Lower leg skin (tissue), 4 donors: ENCODE results near the gene ISM1. TPM values are rescaled to one million over a fixed set of nuclear protein-coding genes. Genes with fewer than 3 reads are reported as not detected.

Source experiments
- DNase-seq, 2 donors: peaks; one replicate each; pipeline ENCODE4 v3.0.0-alpha.2; 2019; ENCODE audit warnings: low spot score in 2 of 2
- H3K4me3 ChIP-seq: fragments of 200-600 bp; sonication (generic); 2 replicates; pipeline ENCODE4 v1.5.1; 2017; ENCODE audit warnings: mild to moderate bottlenecking, low read depth; ENCODE audit not compliant: poor library complexity, severe bottlenecking
- POLR2A ChIP-seq, 2 donors: fragments of 450-650 bp; IDR thresholded peaks; one replicate each; pipeline ENCODE4 v1.6.1; 2016 to 2017; ENCODE audit warnings: antibody characterized with exemption in 2 of 2, mild to moderate bottlenecking in 1 of 2, moderate library complexity in 1 of 2
- WGBS, 2 donors: methylation state at CpG; one replicate each; pipeline ENCODE4 v1.1.5; 2018; 5-methylcytosine and 5-hydroxymethylcytosine counted together
- intact Hi-C: fragments of 100-400 bp; cut with DNase I; formaldehyde crosslinking; loops from one replicate; pipeline ENCODE4 v1.15.0; 2023; ENCODE audit warnings: low total_unique reads
- total RNA-seq, 4 donors: library from RNA; depleted of rRNA; stranded (reverse); fragments of >200 nt; gene quantifications; one replicate each; pipeline ENCODE4 v1.1.0, GENCODE V29; 2016
- TF ChIP-seq, protein P1 (sequence below), 3 donors: fragments of 450-650 bp; IDR thresholded peaks; one replicate each; pipeline ENCODE4 v1.5.1; 2016; ENCODE audit warnings: antibody characterized with exemption in 3 of 3, mild to moderate bottlenecking in 3 of 3, moderate library complexity in 2 of 3

Gene ISM1
- total RNA-seq, 4 donors from 2014 or later: 12.4 to 27.6 (median 24.1) TPM

DNA sequence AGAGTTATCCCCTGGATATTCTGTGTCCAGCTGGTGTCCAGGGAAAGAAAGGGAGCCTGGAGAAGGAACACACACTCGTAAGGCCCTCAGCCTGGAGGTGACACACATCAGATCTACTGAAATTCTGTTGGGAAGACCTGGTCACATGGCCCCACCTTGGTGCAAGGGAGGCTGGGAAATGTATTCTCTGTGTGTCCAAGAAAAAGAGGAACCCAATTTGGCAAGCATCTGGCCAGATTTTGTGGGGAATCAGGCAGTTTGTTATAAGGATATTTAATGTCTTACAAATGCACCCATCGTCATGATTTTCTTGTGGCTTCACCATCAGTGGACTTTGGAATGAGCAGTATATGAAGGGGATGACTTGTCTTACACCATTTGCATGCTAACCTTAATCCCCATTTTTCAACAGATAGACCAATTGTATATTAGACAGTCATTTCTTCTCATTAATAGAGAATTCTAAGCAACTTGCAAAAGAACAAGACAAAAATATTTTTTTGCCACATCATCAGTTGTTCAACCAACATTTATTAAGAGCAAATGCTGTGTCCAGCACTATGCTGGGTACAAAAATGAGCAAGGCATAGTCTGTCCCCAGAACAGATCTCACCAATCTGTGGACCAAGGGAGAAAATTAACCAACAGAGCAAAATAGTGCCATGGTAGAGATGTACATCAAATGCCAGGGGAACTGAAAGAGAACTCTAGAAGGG is 59.7 kb downstream of the ISM1 start:
- intact Hi-C loops: no loop called here
- TF ChIP-seq, protein P1, sequence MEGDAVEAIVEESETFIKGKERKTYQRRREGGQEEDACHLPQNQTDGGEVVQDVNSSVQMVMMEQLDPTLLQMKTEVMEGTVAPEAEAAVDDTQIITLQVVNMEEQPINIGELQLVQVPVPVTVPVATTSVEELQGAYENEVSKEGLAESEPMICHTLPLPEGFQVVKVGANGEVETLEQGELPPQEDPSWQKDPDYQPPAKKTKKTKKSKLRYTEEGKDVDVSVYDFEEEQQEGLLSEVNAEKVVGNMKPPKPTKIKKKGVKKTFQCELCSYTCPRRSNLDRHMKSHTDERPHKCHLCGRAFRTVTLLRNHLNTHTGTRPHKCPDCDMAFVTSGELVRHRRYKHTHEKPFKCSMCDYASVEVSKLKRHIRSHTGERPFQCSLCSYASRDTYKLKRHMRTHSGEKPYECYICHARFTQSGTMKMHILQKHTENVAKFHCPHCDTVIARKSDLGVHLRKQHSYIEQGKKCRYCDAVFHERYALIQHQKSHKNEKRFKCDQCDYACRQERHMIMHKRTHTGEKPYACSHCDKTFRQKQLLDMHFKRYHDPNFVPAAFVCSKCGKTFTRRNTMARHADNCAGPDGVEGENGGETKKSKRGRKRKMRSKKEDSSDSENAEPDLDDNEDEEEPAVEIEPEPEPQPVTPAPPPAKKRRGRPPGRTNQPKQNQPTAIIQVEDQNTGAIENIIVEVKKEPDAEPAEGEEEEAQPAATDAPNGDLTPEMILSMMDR (IDR thresholded peaks at IDR 0.05): no peak
- TF ChIP-seq POLR2A (IDR thresholded peaks at IDR 0.05): no peak
- 94 to 97% methylated on average over 2 of the region's 2 CpGs for WGBS, 2 donors
- DNase-seq: no peak
- H3K4me3 ChIP-seq: no peak overlapping the region

- intact Hi-C loops: no loop called here
- WGBS, 2 donors: 83 to 85% methylated on average over 14 of the region's 14 CpGs
- DNase-seq: no peak
- no peak for TF ChIP-seq POLR2A (IDR thresholded peaks at IDR 0.05)
- TF ChIP-seq, protein P1 (IDR thresholded peaks at IDR 0.05): no peak
- no peak overlapping the region for H3K4me3 ChIP-seq
Measured at GRCh38 chr20:13283869-13284829, 63.1 kb downstream of the ISM1 start.

DNA sequence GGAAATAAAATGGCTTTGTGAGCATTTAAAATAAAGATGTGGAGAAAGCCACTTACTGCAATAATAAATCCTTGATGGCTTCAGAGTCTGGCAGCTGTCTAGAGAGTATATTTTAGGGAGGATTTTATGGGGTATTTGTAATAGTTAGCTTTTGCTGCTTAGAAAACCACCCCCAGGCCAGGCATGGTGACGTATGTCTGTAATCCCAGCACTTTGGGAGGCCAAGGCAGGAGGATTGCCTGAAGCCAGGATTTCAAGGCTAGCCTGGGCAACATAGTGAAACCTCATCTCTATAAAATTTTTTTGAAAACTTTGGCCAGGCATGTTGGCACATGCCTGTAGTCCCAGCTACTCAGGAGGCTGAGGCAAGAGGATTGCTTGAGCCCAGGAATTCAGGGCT is 63.8 kb downstream of the ISM1 start:
- TF ChIP-seq POLR2A (IDR thresholded peaks at IDR 0.05): no peak
- TF ChIP-seq, protein P1 (IDR thresholded peaks at IDR 0.05): no peak
- no peak overlapping the region for H3K4me3 ChIP-seq
- intact Hi-C loops: no loop called here
- 50 to 62% methylated on average over 1 of the region's 1 CpG for WGBS, 2 donors
- no peak for DNase-seq

GRCh38 chr20:13285408-13285807 is 64.3 kb downstream of the ISM1 start:
- no peak for DNase-seq
- 43 to 53% methylated on average over 6 of the region's 6 CpGs for WGBS, 2 donors
- H3K4me3 ChIP-seq: no peak overlapping the region
- intact Hi-C loops: no loop called here
- TF ChIP-seq, protein P1 (IDR thresholded peaks at IDR 0.05): no peak
- TF ChIP-seq POLR2A (IDR thresholded peaks at IDR 0.05): no peak

- intact Hi-C loops: no loop called here
- WGBS, 2 donors: 69 to 70% methylated on average over 5 of the region's 5 CpGs
- no peak for TF ChIP-seq POLR2A (IDR thresholded peaks at IDR 0.05)
- TF ChIP-seq, protein P1 (IDR thresholded peaks at IDR 0.05): no peak
- H3K4me3 ChIP-seq: no peak overlapping the region
- no peak for DNase-seq
Measured at GRCh38 chr20:13286052-13286451, 65.0 kb downstream of the ISM1 start.
